ENCODE data around the gene COX18. TPM values are rescaled to one million over a fixed set of nuclear protein-coding genes. Genes with fewer than 3 reads are reported as not detected.

COX18 gene
- total RNA-seq, 1 donor from 2014 or later, result 15.4 TPM

GRCh38 chr4:73036123-73036522, 33.4 kb downstream of the COX18 start:
- Mint-ChIP-seq H3K27ac (no peak overlapping the region), H3K4me3 (ENCODE audit: low read depth) (no peak overlapping the region), H3K27me3 (no peaks in the 10 kb centered on the region), H3K9me3 (ENCODE audit: low read depth) (peaks cover 27% of the 10 kb centered on the region), H3K4me1 (ENCODE audit: low read depth) (no peaks in the 10 kb centered on the region), H3K36me3 (ENCODE audit: insufficient read depth) (peaks cover 1% of the 10 kb centered on the region)
- no peak for TF ChIP-seq CTCF (IDR thresholded peaks at IDR 0.05; ENCODE audit: unreplicated experiment)
- DNase-seq (ENCODE audit: low spot score, unreplicated experiment), result no peak

DNA sequence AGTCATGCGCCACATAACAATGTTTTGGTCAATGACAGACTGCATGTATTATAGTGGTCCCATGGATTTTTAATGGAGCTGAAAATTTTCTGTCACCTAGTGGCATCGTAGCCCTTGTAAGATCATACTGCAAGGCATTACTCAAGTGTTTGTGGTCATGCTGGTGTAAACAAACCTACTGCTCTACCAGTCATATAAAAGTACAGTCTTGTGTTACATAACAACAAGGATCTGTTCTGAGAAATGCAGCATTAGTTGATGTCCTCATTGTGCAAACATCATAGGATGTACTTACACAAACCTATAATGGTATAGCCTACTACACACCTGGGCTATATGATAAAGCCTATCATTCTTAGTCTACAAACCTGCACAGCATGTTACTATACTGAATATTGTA, 34.6 kb downstream of the COX18 start:
- no peak overlapping the region for H3K4me3 Mint-ChIP-seq (ENCODE audit: low read depth)
- peaks cover 1% of the 10 kb centered on the region for H3K36me3 Mint-ChIP-seq (ENCODE audit: insufficient read depth)
- H3K9me3 Mint-ChIP-seq (ENCODE audit: low read depth), result peaks cover 26% of the 10 kb centered on the region
- H3K27me3 Mint-ChIP-seq, result no peaks in the 10 kb centered on the region
- no peak for DNase-seq (ENCODE audit: low spot score, unreplicated experiment)
- no peak overlapping the region for H3K27ac Mint-ChIP-seq
- no peak for TF ChIP-seq CTCF (IDR thresholded peaks at IDR 0.05; ENCODE audit: unreplicated experiment)
- H3K4me1 Mint-ChIP-seq (ENCODE audit: low read depth), result no peaks in the 10 kb centered on the region

DNA sequence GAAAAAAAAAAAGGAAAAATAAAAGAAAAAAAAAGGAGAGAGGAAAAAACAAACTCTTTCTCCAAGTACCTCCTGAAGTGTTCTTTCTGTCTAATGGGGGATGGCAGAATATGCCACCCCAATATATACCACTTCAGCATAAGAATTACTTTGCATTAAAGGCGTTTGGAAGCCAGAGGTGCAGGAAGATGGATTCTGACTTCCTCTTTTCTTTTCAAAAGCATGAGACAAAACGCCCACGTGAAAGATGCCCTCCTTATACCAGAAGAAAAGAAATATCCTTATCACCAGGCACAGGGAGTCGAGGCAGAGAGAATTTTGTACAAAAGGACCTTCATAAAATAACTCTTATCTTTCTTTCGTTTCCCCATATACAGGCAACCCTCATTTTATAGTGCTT, 40.9 kb downstream of the COX18 start:
- Mint-ChIP-seq H3K4me3 (ENCODE audit: low read depth) (no peak overlapping the region), H3K27ac (no peak overlapping the region), H3K9me3 (ENCODE audit: low read depth) (peaks cover 3% of the 10 kb centered on the region), H3K36me3 (ENCODE audit: insufficient read depth) (no peaks in the 10 kb centered on the region), H3K4me1 (ENCODE audit: low read depth) (no peaks in the 10 kb centered on the region), H3K27me3 (peaks cover 4% of the 10 kb centered on the region)
- no peak for TF ChIP-seq CTCF (IDR thresholded peaks at IDR 0.05; ENCODE audit: unreplicated experiment)
- DNase-seq (ENCODE audit: low spot score, unreplicated experiment), result no peak

DNA sequence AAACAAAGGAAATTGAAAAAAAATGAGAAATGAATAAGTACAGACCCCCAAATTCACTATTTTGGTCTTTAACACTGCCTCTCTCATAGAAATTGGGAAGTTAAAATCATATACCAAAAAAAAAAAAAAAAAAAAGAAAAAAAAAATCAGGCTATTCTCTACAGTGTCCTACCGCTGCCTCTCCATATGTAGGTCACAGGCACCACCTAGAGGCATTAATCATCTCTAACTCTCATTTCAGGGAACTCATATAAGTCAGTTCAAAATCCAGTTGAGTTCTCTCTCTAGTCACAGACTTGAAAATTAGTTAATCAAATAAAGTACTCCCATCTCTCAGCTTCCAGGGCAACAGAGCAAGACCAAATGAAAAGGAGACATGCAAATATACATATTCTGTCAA, 47.9 kb downstream of the COX18 start:
- no peaks in the 10 kb centered on the region for H3K4me1 Mint-ChIP-seq (ENCODE audit: low read depth)
- no peak overlapping the region for H3K4me3 Mint-ChIP-seq (ENCODE audit: low read depth)
- DNase-seq (ENCODE audit: low spot score, unreplicated experiment), result no peak
- no peaks in the 10 kb centered on the region for H3K36me3 Mint-ChIP-seq (ENCODE audit: insufficient read depth)
- H3K27ac Mint-ChIP-seq, result no peak overlapping the region
- no peak for TF ChIP-seq CTCF (IDR thresholded peaks at IDR 0.05; ENCODE audit: unreplicated experiment)
- no peaks in the 10 kb centered on the region for H3K9me3 Mint-ChIP-seq (ENCODE audit: low read depth)
- peaks cover 4% of the 10 kb centered on the region for H3K27me3 Mint-ChIP-seq

- Mint-ChIP-seq H3K27ac (no peak overlapping the region), H3K4me1 (ENCODE audit: low read depth) (no peaks in the 10 kb centered on the region), H3K9me3 (ENCODE audit: low read depth) (no peaks in the 10 kb centered on the region), H3K36me3 (ENCODE audit: insufficient read depth) (no peaks in the 10 kb centered on the region), H3K27me3 (peaks cover 1% of the 10 kb centered on the region), H3K4me3 (ENCODE audit: low read depth) (no peak overlapping the region)
- TF ChIP-seq CTCF (IDR thresholded peaks at IDR 0.05; ENCODE audit: unreplicated experiment), result peak; percentile 86
- no peak for DNase-seq (ENCODE audit: low spot score, unreplicated experiment)
Observed at GRCh38 chr4:73019462-73020047, 50.0 kb downstream of the COX18 start.

Measured in progenitor cell of endocrine pancreas (in vitro differentiated cells).